Activated CD4-positive, CD25-positive, alpha-beta regulatory T cell treated with anti-CD3 and anti-CD28 coated beads, Interleukin-2, amount 50 U/mL, for 24 hours (primary cell): ENCODE results near the gene CASP8.
"Not testable (repeated sequence)": the region's sequence is repeated elsewhere in the genome, so short reads cannot be mapped to it uniquely, and the experiment has no call there.

Source experiments
- ATAC-seq, 2 donors: fragments of 150-1000 bp; cut with Tn5 transposase; one replicate each; pipeline ENCODE4 v1.10.0; 2021; ENCODE audit warnings: mild to moderate bottlenecking in 1 of 2, moderate library complexity in 1 of 2

The CASP8 gene

GRCh38 chr2:201270293-201271001 is 10.1 kb downstream of the CASP8 start:
- ATAC-seq: no peak

GRCh38 chr2:201271917-201272316 is 11.6 kb downstream of the CASP8 start:
- no peak for ATAC-seq

GRCh38 chr2:201273330-201273983 is 13.1 kb downstream of the CASP8 start:
- ATAC-seq: peak; percentile 78 to 79

- no peak for ATAC-seq
These were observed 14.7 kb downstream of the CASP8 start for GRCh38 chr2:201275069-201275468.

- ATAC-seq: no peak
These were observed 15.7 kb downstream of the CASP8 start for GRCh38 chr2:201275990-201276389.

- no peak for ATAC-seq
These were observed 16.2 kb downstream of the CASP8 start for GRCh38 chr2:201276511-201276910.

GRCh38 chr2:201279079-201279478 is 18.7 kb downstream of the CASP8 start:
- no peak for ATAC-seq

GRCh38 chr2:201280191-201281040 is 20.1 kb downstream of the CASP8 start:
- ATAC-seq: no peak

GRCh38 chr2:201285499-201285898 is 25.2 kb downstream of the CASP8 start:
- no peak for ATAC-seq

- not testable (repeated sequence) for ATAC-seq
These were observed 30.3 kb downstream of the CASP8 start for GRCh38 chr2:201290457-201291148.

GRCh38 chr2:201298462-201299052 is 38.2 kb downstream of the CASP8 start:
- no peak for ATAC-seq

- not testable (repeated sequence) for ATAC-seq
These were observed 39.6 kb downstream of the CASP8 start for GRCh38 chr2:201299929-201300328.

- no peak for ATAC-seq
These were observed 47.5 kb downstream of the CASP8 start for GRCh38 chr2:201307876-201308275.

GRCh38 chr2:201308914-201309313 is 48.6 kb downstream of the CASP8 start:
- ATAC-seq: no peak

GRCh38 chr2:201313362-201313761 is 53.0 kb downstream of the CASP8 start:
- no peak for ATAC-seq

GRCh38 chr2:201319511-201319910 is 59.2 kb downstream of the CASP8 start:
- no peak for ATAC-seq

- ATAC-seq: no peak
These were observed 59.9 kb downstream of the CASP8 start for GRCh38 chr2:201320257-201320656.

GRCh38 chr2:201320701-201321100 is 60.4 kb downstream of the CASP8 start:
- ATAC-seq: no peak

GRCh38 chr2:201322772-201323171 is 62.4 kb downstream of the CASP8 start:
- no peak for ATAC-seq

- ATAC-seq: no peak
These were observed 67.3 kb downstream of the CASP8 start for GRCh38 chr2:201327678-201328077.

GRCh38 chr2:201329409-201329808 is 69.1 kb downstream of the CASP8 start:
- no peak for ATAC-seq
